T-helper 17 cell (primary cell): ENCODE measurements around the gene URI1. TPM values are rescaled to one million over a fixed set of nuclear protein-coding genes. Genes with fewer than 3 reads are reported as not detected.
A peak's percentile ranks its signal among the peaks of the same experiment; 100 is the strongest.

Experiments used
- ATAC-seq: fragments of 150-1000 bp; cut with Tn5 transposase; 2 replicates; pipeline ENCODE4 v1.10.0; 2021; ENCODE audit warnings: mild to moderate bottlenecking, moderate library complexity
- DNase-seq, 3 donors: peaks; one replicate each; pipeline versions ENCODE4 v3.0.0 to v3.0.0-alpha.2; 2020 to 2021
- H3K9me3 ChIP-seq: one replicate; pipeline ENCODE4 v1.7.0; 2013; ENCODE audit warnings: low read length, mild to moderate bottlenecking; ENCODE audit not compliant: control insufficient read depth, poor library complexity, severe bottlenecking
- H3K27ac Mint-ChIP-seq: one replicate; pipeline ENCODE4 v1.8.0; 2022; ENCODE audit warnings: mild to moderate bottlenecking, moderate library complexity, mixed read lengths
- H3K27me3 Mint-ChIP-seq: one replicate; pipeline ENCODE4 v1.8.0; 2022; ENCODE audit warnings: mixed read lengths
- H3K36me3 Mint-ChIP-seq: one replicate; pipeline ENCODE4 v1.8.0; 2022; ENCODE audit warnings: low read depth, mixed read lengths
- H3K4me1 Mint-ChIP-seq: one replicate; pipeline ENCODE4 v1.8.0; 2022; ENCODE audit warnings: mild to moderate bottlenecking, mixed read lengths
- H3K4me3 Mint-ChIP-seq: one replicate; pipeline ENCODE4 v1.8.0; 2022; ENCODE audit warnings: mild to moderate bottlenecking, moderate library complexity, mixed read lengths
- total RNA-seq, 4 donors: library from RNA in 2 of 4; stranded (reverse) in 2 of 4; gene quantifications; one replicate each; pipeline ENCODE4 v1.2.3 and lab custom pipeline; 2022 to 2026

Gene URI1
- total RNA-seq, 2 donors from 2014 or later: 67.6 to 70.9 TPM

DNA sequence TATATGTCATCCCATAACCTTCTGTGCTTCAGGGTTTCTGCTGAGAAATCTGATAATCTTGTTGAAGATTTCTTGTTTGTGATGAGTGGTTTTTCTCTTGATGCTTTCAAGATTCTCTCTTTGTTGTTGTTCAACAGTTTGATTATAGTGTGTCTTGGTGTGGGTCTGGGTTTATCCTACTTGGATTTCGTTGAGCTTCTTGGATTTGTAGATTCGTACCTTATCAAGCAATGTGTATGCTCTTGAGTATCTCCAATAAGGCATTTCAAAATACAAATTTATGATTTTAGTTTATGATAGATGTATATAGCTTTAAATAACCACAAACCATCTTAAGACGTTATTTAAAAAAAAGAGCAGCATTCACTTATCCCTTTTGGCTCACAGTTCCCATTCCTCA, 57.5 kb downstream of the URI1 start:
- Mint-ChIP-seq H3K27me3 (no peaks in the 10 kb centered on the region), H3K4me3 (no peak overlapping the region), H3K4me1 (peaks cover 27% of the 10 kb centered on the region), H3K27ac (no peak overlapping the region), H3K36me3 (peaks cover 2% of the 10 kb centered on the region)
- DNase-seq (no peak), ATAC-seq (no peak)
- H3K9me3 ChIP-seq: no peaks in the 10 kb centered on the region

DNA sequence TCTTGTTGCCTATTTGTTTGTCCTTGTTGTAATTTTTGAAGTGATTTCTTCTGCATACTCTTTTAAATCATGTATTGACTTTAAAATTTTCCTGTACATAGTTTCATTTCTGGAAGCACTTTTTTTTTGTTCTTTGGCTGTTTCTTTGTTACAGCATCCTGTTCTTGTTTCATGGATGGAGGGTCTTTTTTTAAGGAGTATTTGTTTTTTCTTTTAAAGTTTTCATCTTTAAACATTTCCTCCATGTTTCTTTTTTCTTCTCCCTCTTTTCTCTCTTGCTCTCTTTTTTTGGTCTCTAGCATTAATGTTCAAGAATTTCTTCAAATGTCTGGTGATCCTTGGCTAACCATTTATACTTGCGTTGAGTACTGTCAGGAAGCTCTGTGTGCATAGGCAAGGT, 58.8 kb downstream of the URI1 start:
- no peaks in the 10 kb centered on the region for H3K9me3 ChIP-seq
- H3K4me3 Mint-ChIP-seq: no peak overlapping the region
- ATAC-seq: no peak
- H3K36me3 Mint-ChIP-seq: peaks cover 2% of the 10 kb centered on the region
- H3K27me3 Mint-ChIP-seq: no peaks in the 10 kb centered on the region
- DNase-seq: no peak
- peaks cover 38% of the 10 kb centered on the region for H3K4me1 Mint-ChIP-seq
- no peak overlapping the region for H3K27ac Mint-ChIP-seq

DNA sequence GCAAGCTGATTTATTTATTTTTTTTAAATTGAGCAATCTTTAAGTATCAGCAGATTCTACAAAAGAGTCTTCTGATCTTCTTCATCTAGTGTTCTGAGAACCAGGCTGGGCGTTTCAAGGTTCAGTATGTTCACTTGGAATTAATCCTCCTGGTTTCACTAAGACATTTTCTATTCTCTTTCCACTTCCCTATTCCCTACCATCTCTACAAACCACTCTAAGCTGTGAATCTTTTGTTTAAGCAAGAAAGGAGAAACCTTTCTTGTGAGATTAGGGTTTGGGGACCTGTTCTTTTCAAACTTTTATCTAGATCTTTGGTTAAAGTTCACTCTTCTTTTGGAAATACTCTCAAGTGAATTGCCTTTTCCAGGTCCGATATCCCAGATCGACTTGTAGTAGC, 59.3 kb downstream of the URI1 start:
- no peak overlapping the region for H3K27ac Mint-ChIP-seq
- peaks cover 43% of the 10 kb centered on the region for H3K4me1 Mint-ChIP-seq
- ATAC-seq (no peak), DNase-seq (no peak)
- no peaks in the 10 kb centered on the region for H3K27me3 Mint-ChIP-seq
- peaks cover 2% of the 10 kb centered on the region for H3K36me3 Mint-ChIP-seq
- H3K9me3 ChIP-seq: no peaks in the 10 kb centered on the region
- no peak overlapping the region for H3K4me3 Mint-ChIP-seq

DNA sequence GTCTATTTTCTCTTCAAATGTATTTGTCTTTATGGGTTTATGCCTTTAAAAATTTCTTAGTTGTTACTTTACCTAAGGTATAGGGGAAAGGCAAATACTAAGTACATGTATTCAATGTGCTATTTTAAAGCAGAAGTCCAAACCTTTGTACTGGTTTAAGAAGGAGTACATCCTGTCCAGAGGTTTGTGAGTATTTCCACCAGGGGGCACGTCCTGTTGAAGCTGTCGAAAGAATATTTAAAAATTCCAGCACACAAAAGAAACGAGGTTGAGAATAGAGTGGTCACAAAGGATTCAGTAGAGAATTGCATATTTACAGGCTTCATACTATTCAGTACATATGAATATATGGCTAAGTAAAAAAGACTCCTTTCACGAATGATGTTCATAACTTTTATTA, 59.8 kb downstream of the URI1 start:
- H3K27ac Mint-ChIP-seq: no peak overlapping the region
- H3K9me3 ChIP-seq: no peaks in the 10 kb centered on the region
- H3K36me3 Mint-ChIP-seq: peaks cover 2% of the 10 kb centered on the region
- no peak for ATAC-seq
- H3K4me3 Mint-ChIP-seq: no peak overlapping the region
- no peaks in the 10 kb centered on the region for H3K27me3 Mint-ChIP-seq
- H3K4me1 Mint-ChIP-seq: peaks cover 44% of the 10 kb centered on the region
- DNase-seq: no peak

DNA sequence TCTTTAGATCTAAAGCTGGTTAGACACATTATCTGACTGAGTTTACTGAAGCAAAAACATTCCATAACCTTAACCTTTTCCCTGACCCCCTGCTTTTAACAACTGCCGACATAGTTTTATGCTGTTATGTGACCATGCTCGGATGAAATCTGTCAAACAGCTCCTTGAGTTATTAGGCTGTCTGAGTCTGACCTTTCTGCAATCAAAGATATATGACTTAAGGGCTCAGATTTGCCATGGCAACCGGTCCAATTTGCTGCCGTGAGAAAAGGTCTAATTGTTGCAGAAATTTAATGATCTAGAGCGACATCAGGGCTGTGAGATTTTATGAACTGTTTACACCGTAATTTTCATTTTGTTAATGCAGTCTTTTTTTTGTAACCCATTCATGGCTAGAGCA, 61.8 kb downstream of the URI1 start:
- DNase-seq (no peak), ATAC-seq (no peak)
- Mint-ChIP-seq H3K27me3 (no peaks in the 10 kb centered on the region), H3K36me3 (peaks cover 3% of the 10 kb centered on the region), H3K4me3 (no peak overlapping the region), H3K4me1 (peaks cover 35% of the 10 kb centered on the region), H3K27ac (peak overlapping the region; percentile 60)
- H3K9me3 ChIP-seq: no peaks in the 10 kb centered on the region

DNA sequence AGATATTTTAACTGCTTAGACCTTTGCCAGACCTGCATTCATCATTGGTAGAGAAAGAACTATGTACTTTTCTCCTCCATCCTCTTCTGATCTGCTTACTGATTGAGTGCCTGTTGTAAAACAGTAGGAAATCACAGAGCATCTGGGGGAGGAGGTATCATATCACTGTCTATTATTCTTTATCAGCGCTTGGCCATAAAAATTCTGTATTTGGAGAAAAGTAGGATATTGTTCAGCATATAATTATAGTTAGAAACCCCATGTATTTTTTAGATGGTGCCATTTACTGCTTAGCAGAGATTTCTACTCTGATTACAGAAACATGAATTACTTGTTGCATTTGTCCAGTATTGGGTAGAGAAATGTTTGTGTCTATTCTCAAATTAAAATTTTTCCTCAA, 62.4 kb downstream of the URI1 start:
- DNase-seq (no peak), ATAC-seq (no peak)
- H3K36me3 Mint-ChIP-seq: peaks cover 6% of the 10 kb centered on the region
- no peak overlapping the region for H3K4me3 Mint-ChIP-seq
- peaks cover 35% of the 10 kb centered on the region for H3K4me1 Mint-ChIP-seq
- H3K27me3 Mint-ChIP-seq: no peaks in the 10 kb centered on the region
- H3K27ac Mint-ChIP-seq: peak overlapping the region; percentile 60
- no peaks in the 10 kb centered on the region for H3K9me3 ChIP-seq

DNA sequence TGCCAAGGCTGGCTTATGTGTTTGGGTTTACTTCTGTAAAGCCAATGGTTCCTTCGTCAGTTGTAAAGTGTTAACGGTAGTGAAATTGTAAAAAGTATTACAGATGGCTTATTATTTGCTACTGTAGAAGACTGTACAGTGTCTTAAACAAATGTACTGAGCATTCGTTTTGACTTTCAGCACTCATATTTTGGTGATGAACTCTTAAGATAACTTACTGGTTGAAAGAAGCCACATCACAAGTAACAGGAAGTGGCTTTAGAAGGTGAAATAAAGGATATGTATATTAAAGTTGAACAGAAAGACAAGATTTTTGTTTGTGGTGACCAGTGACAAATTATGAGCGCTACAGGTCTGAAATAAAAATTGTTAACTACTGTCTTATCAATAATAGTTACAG, 64.2 kb downstream of the URI1 start:
- H3K9me3 ChIP-seq: no peaks in the 10 kb centered on the region
- H3K4me3 Mint-ChIP-seq: peak overlapping the region; percentile 58
- H3K36me3 Mint-ChIP-seq: peaks cover 5% of the 10 kb centered on the region
- H3K27ac Mint-ChIP-seq: peak overlapping the region; percentile 83
- no peaks in the 10 kb centered on the region for H3K27me3 Mint-ChIP-seq
- ATAC-seq (peak; percentile 40), DNase-seq (no peak)
- H3K4me1 Mint-ChIP-seq: peaks cover 33% of the 10 kb centered on the region

DNA sequence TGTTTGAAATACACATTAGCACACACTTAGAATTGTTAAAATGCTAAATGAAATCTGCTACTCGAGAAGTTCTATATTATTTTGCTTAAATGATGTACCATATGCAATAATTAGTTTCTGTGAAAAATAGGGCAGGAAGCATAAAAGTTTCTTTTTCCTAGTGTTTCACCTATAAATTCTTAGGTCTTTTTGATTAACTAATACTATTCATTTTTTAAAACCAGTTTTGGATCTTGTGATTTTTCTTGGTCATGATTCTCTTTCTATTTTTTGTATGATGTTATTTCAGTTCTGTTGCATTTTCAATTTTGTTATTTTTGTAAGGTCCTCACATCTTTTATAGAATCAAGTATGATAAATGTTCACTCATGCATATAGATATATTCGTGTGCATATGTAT, 66.1 kb downstream of the URI1 start:
- no peak overlapping the region for H3K27ac Mint-ChIP-seq

DNA sequence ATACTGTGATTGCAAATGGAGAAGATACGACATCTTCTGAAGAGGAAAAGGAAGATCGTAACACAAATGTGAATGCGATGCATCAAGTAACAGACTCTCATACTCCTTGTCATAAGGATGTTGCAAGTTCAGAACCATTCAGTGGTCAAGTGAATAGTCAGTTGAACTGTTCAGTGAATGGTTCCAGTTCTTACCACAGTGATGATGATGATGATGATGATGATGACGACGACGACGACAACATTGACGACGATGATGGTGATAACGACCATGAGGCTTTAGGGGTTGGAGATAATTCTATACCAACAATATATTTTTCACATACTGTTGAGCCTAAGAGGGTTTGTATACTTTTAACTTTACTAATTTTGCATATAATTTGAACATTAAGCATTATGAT, 67.0 kb downstream of the URI1 start:
- DNase-seq (no peak), ATAC-seq (no peak)
- H3K27ac Mint-ChIP-seq: no peak overlapping the region
- H3K9me3 ChIP-seq: no peaks in the 10 kb centered on the region
- no peaks in the 10 kb centered on the region for H3K27me3 Mint-ChIP-seq
- peaks cover 7% of the 10 kb centered on the region for H3K36me3 Mint-ChIP-seq
- H3K4me3 Mint-ChIP-seq: no peak overlapping the region
- peaks cover 26% of the 10 kb centered on the region for H3K4me1 Mint-ChIP-seq

More for the DNA sequence above, 66.1 kb downstream of the URI1 start:
- Mint-ChIP-seq H3K4me1 (peaks cover 30% of the 10 kb centered on the region), H3K27me3 (no peaks in the 10 kb centered on the region), H3K4me3 (no peak overlapping the region), H3K36me3 (peaks cover 7% of the 10 kb centered on the region)
- DNase-seq (no peak), ATAC-seq (no peak)
- no peaks in the 10 kb centered on the region for H3K9me3 ChIP-seq

DNA sequence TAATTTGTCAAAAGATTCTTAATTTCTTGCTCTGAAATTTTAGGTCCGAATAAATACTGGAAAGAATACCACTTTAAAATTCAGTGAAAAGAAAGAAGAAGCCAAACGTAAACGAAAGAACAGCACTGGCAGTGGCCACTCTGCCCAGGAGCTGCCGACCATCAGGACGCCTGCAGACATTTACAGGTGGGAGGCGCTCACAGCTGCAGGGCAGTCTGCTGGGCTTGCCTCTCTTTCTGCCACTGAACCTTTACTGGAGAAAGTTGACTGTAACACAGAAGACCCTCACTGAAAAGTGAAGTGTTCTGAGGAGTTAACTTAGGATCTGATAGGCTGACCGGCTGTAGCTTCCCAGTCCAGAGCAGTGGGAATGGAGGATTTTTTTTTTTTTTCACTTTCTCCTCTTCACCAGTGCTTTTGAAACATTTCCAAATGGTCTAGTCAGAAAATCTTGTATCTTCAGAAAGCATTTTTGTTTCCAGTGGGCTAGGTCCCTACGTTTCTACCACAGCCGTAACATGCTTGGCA, 69.1 kb downstream of the URI1 start:
- peaks cover 7% of the 10 kb centered on the region for H3K4me1 Mint-ChIP-seq
- H3K4me3 Mint-ChIP-seq: no peak overlapping the region
- H3K27ac Mint-ChIP-seq: no peak overlapping the region
- H3K27me3 Mint-ChIP-seq: no peaks in the 10 kb centered on the region
- H3K36me3 Mint-ChIP-seq: peaks cover 7% of the 10 kb centered on the region
- H3K9me3 ChIP-seq: no peaks in the 10 kb centered on the region
- no peak for ATAC-seq
- no peak for DNase-seq

DNA sequence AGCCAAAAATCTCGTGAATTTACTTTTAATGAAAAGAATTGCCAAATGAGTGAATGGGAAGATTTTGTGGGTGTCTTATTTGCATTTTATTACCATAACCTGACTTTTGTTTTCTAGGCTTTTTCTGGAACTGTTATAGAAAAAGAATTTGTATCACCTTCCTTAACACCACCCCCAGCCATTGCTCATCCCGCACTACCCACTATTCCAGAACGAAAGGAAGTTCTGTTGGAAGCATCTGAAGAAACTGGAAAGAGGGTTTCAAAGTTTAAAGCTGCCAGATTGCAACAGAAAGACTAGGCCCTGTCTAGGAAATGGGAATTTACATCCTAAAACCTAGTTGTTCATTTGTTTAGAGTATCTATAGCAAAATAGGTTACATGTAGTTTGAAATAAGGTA, 72.7 kb downstream of the URI1 start:
- ATAC-seq (no peak), DNase-seq (no peak)
- H3K27me3 Mint-ChIP-seq: no peaks in the 10 kb centered on the region
- H3K36me3 Mint-ChIP-seq: peaks cover 3% of the 10 kb centered on the region
- no peak overlapping the region for H3K4me3 Mint-ChIP-seq
- no peaks in the 10 kb centered on the region for H3K9me3 ChIP-seq
- H3K27ac Mint-ChIP-seq: no peak overlapping the region
- peaks cover 3% of the 10 kb centered on the region for H3K4me1 Mint-ChIP-seq

DNA sequence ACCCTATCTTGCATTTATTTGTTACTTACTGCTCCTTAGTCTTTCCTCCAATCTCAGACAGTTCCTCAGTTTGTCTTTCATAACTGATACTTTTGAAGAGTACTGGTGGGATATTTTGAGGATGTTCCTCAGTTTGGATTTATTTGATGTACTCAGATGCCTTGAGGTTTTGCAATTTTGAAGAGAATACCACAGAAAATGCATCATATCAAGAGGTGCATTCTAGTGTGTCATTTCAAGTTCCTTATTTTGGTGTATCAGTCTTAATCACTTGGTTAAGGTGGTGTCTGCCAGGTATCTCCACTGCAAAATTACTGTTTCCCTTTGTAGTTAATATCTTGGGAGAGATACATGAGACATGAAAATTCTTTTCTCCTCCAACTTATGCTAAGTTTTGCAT, 75.1 kb downstream of the URI1 start:
- no peaks in the 10 kb centered on the region for H3K9me3 ChIP-seq
- ATAC-seq (no peak), DNase-seq (no peak)
- peaks cover 3% of the 10 kb centered on the region for H3K4me1 Mint-ChIP-seq
- peaks cover 1% of the 10 kb centered on the region for H3K36me3 Mint-ChIP-seq
- no peaks in the 10 kb centered on the region for H3K27me3 Mint-ChIP-seq
- no peak overlapping the region for H3K4me3 Mint-ChIP-seq
- H3K27ac Mint-ChIP-seq: no peak overlapping the region

DNA sequence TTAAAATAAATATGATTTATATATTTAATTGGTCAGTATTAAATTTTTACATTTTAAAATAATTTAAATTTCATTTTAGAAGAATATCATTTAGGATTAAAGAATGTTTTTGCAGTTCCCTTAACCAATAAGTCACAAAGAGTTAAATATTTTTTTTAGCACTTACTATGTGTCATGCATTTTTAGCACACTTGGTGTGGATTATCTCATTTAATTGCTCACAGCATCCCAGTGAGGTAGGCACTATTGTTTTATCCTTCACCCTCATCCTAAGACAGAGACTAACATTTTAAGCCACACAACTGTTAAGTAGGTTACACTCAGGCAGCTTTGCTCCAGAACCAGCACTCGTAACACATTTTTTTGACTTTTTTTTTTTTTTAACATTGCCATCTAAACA, 78.2 kb downstream of the URI1 start:
- H3K27ac Mint-ChIP-seq: no peak overlapping the region
- H3K36me3 Mint-ChIP-seq: no peaks in the 10 kb centered on the region

DNA sequence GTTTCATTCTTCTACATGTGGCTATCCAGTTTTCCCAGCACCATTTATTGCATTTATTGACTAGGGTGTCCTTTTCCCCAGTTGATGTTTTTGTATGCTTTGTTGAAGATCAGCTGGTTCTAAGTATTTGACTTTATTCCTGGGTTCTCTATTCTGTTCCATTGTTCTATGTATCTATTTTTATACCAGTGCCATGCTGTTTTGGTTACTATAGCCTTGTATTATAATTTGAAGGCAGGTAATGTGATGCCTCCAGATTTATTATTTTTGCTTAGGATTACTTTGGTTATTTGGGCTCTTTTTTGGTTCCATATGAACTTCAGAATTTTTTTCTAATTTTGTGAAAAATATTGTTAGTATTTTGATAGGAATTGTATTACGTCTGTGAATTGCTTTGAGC, 80.6 kb downstream of the URI1 start:
- H3K4me1 Mint-ChIP-seq: peaks cover 4% of the 10 kb centered on the region
- no peaks in the 10 kb centered on the region for H3K27me3 Mint-ChIP-seq
- DNase-seq: no peak
- H3K9me3 ChIP-seq: no peaks in the 10 kb centered on the region
- H3K27ac Mint-ChIP-seq: no peak overlapping the region
- ATAC-seq: no peak
- H3K4me3 Mint-ChIP-seq: no peak overlapping the region
- no peaks in the 10 kb centered on the region for H3K36me3 Mint-ChIP-seq

More for the DNA sequence above, 78.2 kb downstream of the URI1 start:
- Mint-ChIP-seq H3K27me3 (no peaks in the 10 kb centered on the region), H3K4me3 (no peak overlapping the region), H3K4me1 (peaks cover 3% of the 10 kb centered on the region)
- H3K9me3 ChIP-seq: no peaks in the 10 kb centered on the region
- ATAC-seq: no peak
- no peak for DNase-seq
